ENCODE measurements around the gene KLHL17. TPM values are rescaled to one million over a fixed set of nuclear protein-coding genes. Genes with fewer than 3 reads are reported as not detected.
A peak's percentile ranks its signal among the peaks of the same experiment; 100 is the strongest.

The KLHL17 gene
- total and polyA plus RNA-seq, 10 of the 15 experiments (the other 5 are each of a cell fraction or from before 2014, with no cell fraction given) = 0.03 to 30.6 (median 5.3) TPM

- H3K9me3 ChIP-seq (replicated peaks; ENCODE audit: control insufficient read depth, insufficient read depth, low read length) = peaks cover 3% of the 10 kb centered on the region; the same call in 2 of the 3 replicates
- peaks cover 0 to 4% of the 10 kb centered on the region in 2 experiments; a peak in 1 of 4 replicates for H3K27me3 ChIP-seq (replicated peaks in 1 of 2; ENCODE audit: control insufficient read depth in 2 of 2, insufficient read depth in 2 of 2, low read length in 1 of 2)
- WGBS (ENCODE audit: insufficient coverage, insufficient replicate concordance, low lambda C conversion rate, missing lambda C conversion rate) = 7% methylated on average over 7 of the region's 7 CpGs
- FAIRE-seq (peak; percentile 18), ATAC-seq (peak; percentile 82), DNase-seq (ENCODE audit: low read depth, low spot score) (peak; percentile 38)
- H3K9ac ChIP-seq (ENCODE audit: control insufficient read depth, insufficient read depth, low read length) = no peak overlapping the region
- ChIA-PET SMC1A (ENCODE audit: uncharacterized antibody, unreplicated experiment) (interaction anchor here (0.9 to 2.2 kb wide), 7 partner anchors 10 to 238 kb away, joined by 3 to 8 read pairs (median 4); partner anchors contain the start of gene ISG15), CTCF (interaction anchor here (1.0 to 4.7 kb wide), 7 partner anchors 9 to 71 kb away, joined by 3 to 34 read pairs (median 6); partner anchors contain the start of gene ISG15), POLR2A (interaction anchor here (0.8 to 2.4 kb wide), 8 partner anchors 9 to 72 kb away, joined by 3 to 11 read pairs (median 4); partner anchors contain the start of gene ISG15), RAD21 (ENCODE audit: unreplicated experiment) (interaction anchor here (0.6 to 1.7 kb wide), 8 partner anchors 8 to 86 kb away, joined by 3 to 7 read pairs (median 3); partner anchors contain the start of genes AGRN and ISG15)
- peaks cover 20% of the 10 kb centered on the region for H3K4me1 ChIP-seq (ENCODE audit: control insufficient read depth, insufficient read depth, low read length)
- in situ Hi-C loops (cut with MboI) (no loop called here), intact Hi-C loops (cut with micrococcal nuclease; ENCODE audit: unreplicated experiment) (no loop called here)
- H4K20me1 ChIP-seq (ENCODE audit: control insufficient read depth, insufficient read depth) = no peaks in the 10 kb centered on the region
- no peak overlapping the region for H3K4me3 ChIP-seq
- no peaks in the 10 kb centered on the region for H3K79me2 ChIP-seq (ENCODE audit: control insufficient read depth, insufficient read depth, low read length)
- H3K4me2 ChIP-seq (ENCODE audit: control insufficient read depth, insufficient read depth) = peak overlapping the region; percentile 21
- H3K36me3 ChIP-seq (ENCODE audit: control insufficient read depth in 2 of 2, insufficient read depth in 2 of 2, low read length in 1 of 2) = no peaks in the 10 kb centered on the region
- peak overlapping the region; percentile 13 for H3K27ac ChIP-seq (ENCODE audit: control insufficient read depth, insufficient read depth)
- BruUV-seq (replicated peaks) = no TSS peak
- H2AFZ ChIP-seq (ENCODE audit: control insufficient read depth, low read depth, low read length) = no peak overlapping the region
- no peak for TF ChIP-seq SIX5 (IDR thresholded peaks at IDR 0.05; ENCODE audit: low read depth, low read length, severe bottlenecking)
- TF ChIP-seq MYB (IDR thresholded peaks at IDR 0.05; ENCODE audit: borderline replicate concordance, low read depth, low read length) = no peak
- TF ChIP-seq ZNF592 (IDR thresholded peaks at IDR 0.05) = no peak
- TF ChIP-seq CREM (IDR thresholded peaks at IDR 0.05; ENCODE audit: low read depth) = 0 out of 2 replicates have a peak, but pooled peaks have one; percentile 14
- peak; percentile 48 for TF ChIP-seq MEF2B (IDR thresholded peaks at IDR 0.05; ENCODE audit: partially characterized antibody, poor library complexity, severe bottlenecking)
- TF ChIP-seq IKZF2 (IDR thresholded peaks at IDR 0.05) = peak; percentile 73; a peak in 3 of 4 replicates
- TF ChIP-seq REST (IDR thresholded peaks at IDR 0.05; ENCODE audit: low read depth, low read length) = no peak
- peak; percentile 63; the same call in 1 of the 2 replicates for TF ChIP-seq RELB (IDR thresholded peaks at IDR 0.05; ENCODE audit: low read depth)
- TF ChIP-seq LARP7 (IDR thresholded peaks at IDR 0.05) = no peak
- no peak for TF ChIP-seq SMC3 (IDR thresholded peaks at IDR 0.05; ENCODE audit: borderline replicate concordance, low read length)
- TF ChIP-seq, protein P1, sequence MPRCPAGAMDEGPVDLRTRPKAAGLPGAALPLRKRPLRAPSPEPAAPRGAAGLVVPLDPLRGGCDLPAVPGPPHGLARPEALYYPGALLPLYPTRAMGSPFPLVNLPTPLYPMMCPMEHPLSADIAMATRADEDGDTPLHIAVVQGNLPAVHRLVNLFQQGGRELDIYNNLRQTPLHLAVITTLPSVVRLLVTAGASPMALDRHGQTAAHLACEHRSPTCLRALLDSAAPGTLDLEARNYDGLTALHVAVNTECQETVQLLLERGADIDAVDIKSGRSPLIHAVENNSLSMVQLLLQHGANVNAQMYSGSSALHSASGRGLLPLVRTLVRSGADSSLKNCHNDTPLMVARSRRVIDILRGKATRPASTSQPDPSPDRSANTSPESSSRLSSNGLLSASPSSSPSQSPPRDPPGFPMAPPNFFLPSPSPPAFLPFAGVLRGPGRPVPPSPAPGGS (IDR thresholded peaks at IDR 0.05; ENCODE audit: borderline replicate concordance, insufficient read depth, low read depth, low read length, poor library complexity, severe bottlenecking) = no peak
- TF ChIP-seq ZNF217 (IDR thresholded peaks at IDR 0.05) = peak; percentile 84; the same call in 1 of the 2 replicates
- TF ChIP-seq NBN (IDR thresholded peaks at IDR 0.05) = peak; percentile 42; the same call in 1 of the 2 replicates
These were observed 32.0 kb downstream of the KLHL17 start for GRCh38 chr1:992362-992761.
